GM19240 (cell line): Measurements from ENCODE around the gene TOMM22.

Source experiments
- DNase-seq: peaks from one replicate; pipeline ENCODE4 v3.0.0; 2011; ENCODE audit warnings: low spot score; ENCODE audit not compliant: insufficient read length

Gene TOMM22

GRCh38 chr22:38733724-38734381 is 52.1 kb downstream of the TOMM22 start:
- no peak for DNase-seq

- DNase-seq, result no peak
Measured at GRCh38 chr22:38734421-38735100, 52.8 kb downstream of the TOMM22 start.
